H1 (cell line): Measurements from ENCODE around the gene MLPH. TPM values are rescaled to one million over a fixed set of nuclear protein-coding genes. Genes with fewer than 3 reads are reported as not detected.

Experiments
- CTCF ChIA-PET: fragments of 300-600 bp; sonication (Branson Sonifier 250); formaldehyde crosslinking; loops from one replicate; lab custom pipeline; 2021; ENCODE audit not compliant: partially characterized antibody; lab: Charles Lee
- POLR2A ChIA-PET: fragments of 300-600 bp; sonication (Branson Sonifier 250); formaldehyde crosslinking; loops from one replicate; lab custom pipeline; 2021; ENCODE audit warnings: inconsistent platforms; ENCODE audit not compliant: partially characterized antibody; lab: Charles Lee
- DNase-seq, 2 experiments: peaks; one replicate each; pipeline versions ENCODE4 v3.0.0 to v3.0.0-alpha.2; 2010 to 2022; ENCODE audit warnings: low spot score in 2 of 2, low read depth in 1 of 2, mixed read lengths in 1 of 2
- FAIRE-seq: peaks from 2 replicates; lab custom pipeline; 2011; peaks lifted over from hg19 to GRCh38; lab: Jason Lieb, UNC
- H2AFZ ChIP-seq: 2 replicates; pipeline ENCODE4 v1.8.1; 2012; ENCODE audit warnings: low read length, inconsistent platforms
- H2AK5ac ChIP-seq: 2 replicates; pipeline ENCODE4 v1.6.1; 2013; ENCODE audit warnings: low read depth, low read length
- H2BK120ac ChIP-seq: replicated peaks from 2 replicates; pipeline ENCODE3; 2013; ENCODE audit warnings: low read depth, low read length, inconsistent platforms
- H2BK12ac ChIP-seq: 2 replicates; pipeline ENCODE4 v1.6.1; 2013; ENCODE audit warnings: low read depth, low read length
- H2BK15ac ChIP-seq: 2 replicates; pipeline ENCODE4 v1.6.1; 2013; ENCODE audit warnings: low read length
- H2BK20ac ChIP-seq: 2 replicates; pipeline ENCODE4 v1.6.1; 2013; ENCODE audit warnings: low read length
- H2BK5ac ChIP-seq: 2 replicates; pipeline ENCODE4 v1.6.1; 2013; ENCODE audit warnings: low read depth, low read length
- H3K14ac ChIP-seq: 2 replicates; pipeline ENCODE4 v1.6.1; 2013; ENCODE audit warnings: inconsistent platforms; ENCODE audit not compliant: insufficient read length
- H3K18ac ChIP-seq: 2 replicates; pipeline ENCODE4 v1.6.1; 2013; ENCODE audit warnings: low read length; ENCODE audit errors: extremely low read depth
- H3K23ac ChIP-seq: 2 replicates; pipeline ENCODE4 v1.6.1; 2013; ENCODE audit warnings: inconsistent platforms; ENCODE audit not compliant: insufficient read length
- H3K23me2 ChIP-seq: 2 replicates; pipeline ENCODE4 v1.6.1; 2013; ENCODE audit warnings: low read depth, low read length
- H3K27ac ChIP-seq: 2 replicates; pipeline ENCODE4 v1.6.1; 2011; ENCODE audit warnings: low read depth, low read length, inconsistent platforms
- H3K27me3 ChIP-seq, 4 experiments: replicated peaks in 1 of 4; 1 replicate in 1 of 4; 2 replicates in 3 of 4; pipeline versions ENCODE4 v1.6.1 to v1.8.1; 2011 to 2013; ENCODE audit warnings: low read length in 3 of 4, mild to moderate bottlenecking in 3 of 4, inconsistent platforms in 2 of 4, mixed read lengths in 2 of 4, moderate library complexity in 1 of 4; ENCODE audit not compliant: control insufficient read depth in 3 of 4, insufficient read depth in 3 of 4; ENCODE audit errors: extremely low read depth in 1 of 4
- H3K36me3 ChIP-seq, 4 experiments: 2 replicates each; pipeline versions ENCODE4 v1.6.1 to v1.8.1; 2011 to 2013; ENCODE audit warnings: mild to moderate bottlenecking in 4 of 4, low read length in 3 of 4, moderate library complexity in 2 of 4, control low read depth in 1 of 4, inconsistent platforms in 1 of 4; ENCODE audit not compliant: insufficient read depth in 4 of 4, control insufficient read depth in 2 of 4
- H3K4ac ChIP-seq: replicated peaks from 2 replicates; pipeline ENCODE3; 2013; ENCODE audit warnings: low read length, low read depth, mixed read lengths, inconsistent platforms; ENCODE audit not compliant: insufficient read length
- H3K4me1 ChIP-seq, 4 experiments: replicated peaks in 1 of 4; 1 replicate in 1 of 4; 2 replicates in 3 of 4; pipeline versions ENCODE4 v1.6.1 to v1.8.1; 2011 to 2013; ENCODE audit warnings: low read length in 3 of 4, inconsistent platforms in 2 of 4, mixed read lengths in 1 of 4; ENCODE audit not compliant: insufficient read depth in 4 of 4, control insufficient read depth in 3 of 4
- H3K4me2 ChIP-seq, 2 experiments: 2 replicates each; pipeline versions ENCODE4 v1.6.1 to v1.8.1; 2011 to 2013; ENCODE audit warnings: low read depth in 2 of 2, low read length in 2 of 2, control low read depth in 1 of 2, inconsistent platforms in 1 of 2, mild to moderate bottlenecking in 1 of 2; ENCODE audit not compliant: insufficient read depth in 1 of 2
- H3K4me3 ChIP-seq, 4 experiments: fragments of 200-600, 300-600 bp in 1 of 4; sonication (generic), shearing (Covaris generic), sonication (Bioruptor Twin) in 1 of 4; 2 replicates each; pipeline versions ENCODE4 v1.5.1 to v1.8.1; 2011 to 2016; ENCODE audit warnings: low read length in 4 of 4, low read depth in 3 of 4, control low read depth in 2 of 4, inconsistent platforms in 2 of 4, mild to moderate bottlenecking in 2 of 4, mixed read lengths in 1 of 4, moderate library complexity in 1 of 4; ENCODE audit not compliant: insufficient read depth in 2 of 4; ENCODE audit errors: extremely low read depth in 1 of 4
- H3K56ac ChIP-seq: replicated peaks from 2 replicates; pipeline ENCODE3; 2013; ENCODE audit warnings: low read depth, mild to moderate bottlenecking, mixed read lengths, low read length, inconsistent platforms; ENCODE audit not compliant: insufficient read length
- H3K79me1 ChIP-seq: 2 replicates; pipeline ENCODE4 v1.6.1; 2013; ENCODE audit warnings: low read depth, low read length, control low read depth
- H3K79me2 ChIP-seq, 2 experiments: 2 replicates each; pipeline versions ENCODE4 v1.6.1 to v1.8.1; 2012 to 2013; ENCODE audit warnings: low read length in 2 of 2, mild to moderate bottlenecking in 2 of 2, inconsistent platforms in 1 of 2; ENCODE audit not compliant: insufficient read depth in 2 of 2, control insufficient read depth in 1 of 2
- H3K9ac ChIP-seq, 4 experiments: replicated peaks in 1 of 4; 1 replicate in 1 of 4; 2 replicates in 3 of 4; pipeline versions ENCODE4 v1.6.1 to v1.8.1; 2011 to 2013; ENCODE audit warnings: low read depth in 3 of 4, low read length in 3 of 4, control low read depth in 2 of 4, mild to moderate bottlenecking in 2 of 4, moderate library complexity in 2 of 4, inconsistent platforms in 1 of 4; ENCODE audit errors: extremely low read depth in 1 of 4
- H3K9me3 ChIP-seq, 2 experiments: 2 replicates each; pipeline versions ENCODE4 v1.6.1 to v1.8.1; 2012 to 2013; ENCODE audit warnings: mild to moderate bottlenecking in 2 of 2, moderate library complexity in 2 of 2, control low read depth in 1 of 2, inconsistent platforms in 1 of 2, low read depth in 1 of 2, low read length in 1 of 2, mixed read lengths in 1 of 2; ENCODE audit not compliant: insufficient read depth in 2 of 2
- H4K20me1 ChIP-seq, 2 experiments: replicated peaks in 1 of 2; 2 replicates each; pipeline versions ENCODE3 to v1.8.1; 2011 to 2013; ENCODE audit warnings: inconsistent platforms in 2 of 2, low read length in 2 of 2, mild to moderate bottlenecking in 1 of 2; ENCODE audit not compliant: insufficient read depth in 2 of 2, control insufficient read depth in 1 of 2
- H4K5ac ChIP-seq: 2 replicates; pipeline ENCODE4 v1.6.1; 2013; ENCODE audit warnings: low read length, low read depth, mixed read lengths, inconsistent platforms; ENCODE audit not compliant: insufficient read length
- H4K8ac ChIP-seq: 2 replicates; pipeline ENCODE4 v1.8.0; 2013; ENCODE audit warnings: mild to moderate bottlenecking, moderate library complexity, low read length, inconsistent platforms; ENCODE audit not compliant: insufficient read depth; ENCODE audit errors: extremely low read depth
- H4K91ac ChIP-seq: replicated peaks from 2 replicates; pipeline ENCODE3; 2013; ENCODE audit warnings: low read length, mixed read lengths, inconsistent platforms; ENCODE audit not compliant: insufficient read length
- ASH2L ChIP-seq: fragments of 200-600, 300-600 bp; sonication (generic); IDR thresholded peaks from one replicate; pipeline ENCODE4 v1.7.1; 2017; ENCODE audit warnings: low read length
- BCL11A ChIP-seq, 2 experiments: IDR thresholded peaks; one replicate each; pipeline ENCODE4 v1.6.1; 2011; ENCODE audit warnings: low read depth in 2 of 2, low read length in 2 of 2, mild to moderate bottlenecking in 2 of 2
- CBX8 ChIP-seq: fragments of 300-800, 300-1000 bp; sonication (generic); IDR thresholded peaks from 2 replicates; pipeline ENCODE4 v1.7.1; 2016; ENCODE audit warnings: low read depth, low read length, borderline replicate concordance
- CHD1 ChIP-seq: IDR thresholded peaks from 2 replicates; pipeline ENCODE4 v1.6.1; 2012; ENCODE audit warnings: low read depth, low read length, improper control_type of control experiment
- HDAC6 ChIP-seq: IDR thresholded peaks from one replicate; pipeline ENCODE4 v1.7.1; 2012; ENCODE audit warnings: low read depth, mild to moderate bottlenecking, inconsistent platforms, low read length, moderate library complexity
- NRF1 ChIP-seq: IDR thresholded peaks from 2 replicates; pipeline ENCODE4 v1.6.1; 2011; ENCODE audit warnings: mild to moderate bottlenecking, low read depth, low read length, improper control_type of control experiment
- POLR2AphosphoS5 ChIP-seq: IDR thresholded peaks from 2 replicates; pipeline ENCODE4 v1.6.1; 2011; ENCODE audit warnings: low read depth, low read length
- SP2 ChIP-seq: IDR thresholded peaks from 2 replicates; pipeline ENCODE4 v1.6.1; 2012; ENCODE audit warnings: mild to moderate bottlenecking, low read length, inconsistent platforms
- SP4 ChIP-seq: IDR thresholded peaks from 2 replicates; pipeline ENCODE4 v1.6.1; 2012; ENCODE audit warnings: low read length, inconsistent platforms
- TEAD4 ChIP-seq: IDR thresholded peaks from 2 replicates; pipeline ENCODE4 v1.6.1; 2012; ENCODE audit warnings: low read depth, low read length, inconsistent platforms, mixed read lengths
- ZNF274 ChIP-seq: IDR thresholded peaks from 2 replicates; pipeline ENCODE4 v1.7.0; 2012; ENCODE audit warnings: low read length, borderline replicate concordance; ENCODE audit errors: extremely low read depth
- WGBS, 2 experiments: shearing (Covaris generic) in 1 of 2; methylation state at CpG; one replicate each; pipeline versions ENCODE4 v1.1.6 to v1.1.7; 2013 to 2015; ENCODE audit warnings: low lambda C conversion rate in 2 of 2, mixed read lengths in 2 of 2, inconsistent platforms in 1 of 2, low coverage in 1 of 2, missing lambda C conversion rate in 1 of 2; ENCODE audit not compliant: insufficient replicate concordance in 2 of 2, insufficient coverage in 1 of 2, insufficient read length in 1 of 2; ENCODE audit errors: extremely low coverage in 1 of 2, missing lambda C conversion rate in 1 of 2; 5-methylcytosine and 5-hydroxymethylcytosine counted together
- polyA plus RNA-seq, 7 experiments: library from polyadenylated mRNA; depleted of rRNA in 3 of 7; stranded (reverse) in 5 of 7; unstranded in 2 of 7; fragments of >200 nt in 5 of 7; fragments of 200-250 nt in 2 of 7; gene quantifications; 1 replicate in 5 of 7; 2 replicates in 1 of 7; 4 replicates in 1 of 7; pipeline versions ENCODE4 v1.2.1 to v1.2.3, GENCODE V29; 2011 to 2013; ENCODE audit warnings: missing spikeins in 2 of 7, mixed read lengths in 2 of 7
- total RNA-seq: library from RNA; stranded (reverse); fragmentation: NEBNext Ultra II Directional; extraction: Animal tissue kit (Norgen Biotek cat#: 25700); gene quantifications from 2 replicates; pipeline ENCODE4 v1.2.1, GENCODE V29; 2021
- TF ChIP-seq, protein P1 (sequence below): IDR thresholded peaks from 2 replicates; pipeline ENCODE4 v1.6.1; 2011; ENCODE audit warnings: low read depth, mild to moderate bottlenecking, low read length; ENCODE audit not compliant: insufficient read depth
- TF ChIP-seq, protein P2 (sequence below): IDR thresholded peaks from 2 replicates; pipeline ENCODE4 v1.6.1; 2011; ENCODE audit warnings: low read length, improper control_type of control experiment

Gene MLPH
- total and polyA plus RNA-seq, 2 of the 8 experiments (the other 6 are each of a cell fraction or from before 2014, with no cell fraction given), result 12.7 to 17.0 TPM

DNA sequence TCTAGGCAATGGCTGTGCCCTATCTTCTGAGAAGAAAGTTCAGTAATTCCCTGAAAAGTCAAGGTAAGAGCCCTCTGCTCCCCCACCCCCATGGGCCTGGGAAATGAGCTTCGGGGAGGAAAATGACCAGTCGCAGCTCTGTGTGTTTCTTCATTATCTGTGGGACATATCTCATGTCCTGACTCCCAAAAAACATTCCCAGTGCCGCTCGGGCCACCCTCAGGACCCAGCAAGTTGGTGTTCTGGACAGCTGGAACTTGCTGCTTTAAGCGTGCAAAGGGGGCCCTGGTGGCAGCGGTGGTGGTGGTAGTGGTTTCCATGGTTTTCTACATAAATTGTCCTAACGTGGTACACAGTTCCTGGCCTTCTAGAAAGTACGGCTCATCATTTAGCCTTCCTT lies 62.2 kb downstream of the MLPH start:
- no peak for FAIRE-seq
- TF ChIP-seq ZNF274 (no peak), HDAC6 (no peak), CHD1 (no peak), SP4 (no peak), SP2 (no peak), CBX8 (no peak), ASH2L (no peak), TEAD4 (no peak), POLR2AphosphoS5 (no peak), BCL11A (IDR thresholded peaks at IDR 0.05; ENCODE audit: low read depth in 2 of 2, low read length in 2 of 2) (no peak), NRF1 (no peak)
- TF ChIP-seq, protein P1, sequence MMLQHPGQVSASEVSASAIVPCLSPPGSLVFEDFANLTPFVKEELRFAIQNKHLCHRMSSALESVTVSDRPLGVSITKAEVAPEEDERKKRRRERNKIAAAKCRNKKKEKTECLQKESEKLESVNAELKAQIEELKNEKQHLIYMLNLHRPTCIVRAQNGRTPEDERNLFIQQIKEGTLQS, result no peak
- TF ChIP-seq, protein P2, sequence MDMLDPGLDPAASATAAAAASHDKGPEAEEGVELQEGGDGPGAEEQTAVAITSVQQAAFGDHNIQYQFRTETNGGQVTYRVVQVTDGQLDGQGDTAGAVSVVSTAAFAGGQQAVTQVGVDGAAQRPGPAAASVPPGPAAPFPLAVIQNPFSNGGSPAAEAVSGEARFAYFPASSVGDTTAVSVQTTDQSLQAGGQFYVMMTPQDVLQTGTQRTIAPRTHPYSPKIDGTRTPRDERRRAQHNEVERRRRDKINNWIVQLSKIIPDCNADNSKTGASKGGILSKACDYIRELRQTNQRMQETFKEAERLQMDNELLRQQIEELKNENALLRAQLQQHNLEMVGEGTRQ, result no peak

More for the DNA sequence above, 62.2 kb downstream of the MLPH start:
- H3K4me1 ChIP-seq, result no peaks in the 10 kb centered on the region
- H3K4me2 ChIP-seq, result no peak overlapping the region
- 87% methylated on average over 8 of the region's 8 CpGs; no CpG with 5 or more reads in 1 of the 2 experiments for WGBS, 2 experiments
- H3K36me3 ChIP-seq, result peaks cover 2 to 20% (median 9%) of the 10 kb centered on the region in 4 experiments; a peak in 6 of 8 replicates
- H2AK5ac ChIP-seq, result no peak overlapping the region
- no peak overlapping the region for H4K8ac ChIP-seq
- no peaks in the 10 kb centered on the region; the same call in 1 of the 2 replicates for H3K79me1 ChIP-seq
- H3K9me3 ChIP-seq, result peaks cover 9 to 11% of the 10 kb centered on the region in 2 experiments; a peak in 2 of 4 replicates
- H3K4ac ChIP-seq, result no peak overlapping the region
- no peak overlapping the region for H2BK120ac ChIP-seq
- H2AFZ ChIP-seq, result no peak overlapping the region
- no peak overlapping the region for H3K14ac ChIP-seq
- no peaks in the 10 kb centered on the region; a peak in 1 of 7 replicates for H3K27me3 ChIP-seq
- H3K27ac ChIP-seq, result no peak overlapping the region
- POLR2A ChIA-PET, result interaction anchor here (0.9 to 1.3 kb wide), 3 partner anchors 9 to 74 kb away, joined by 3 read pairs; no protein-coding TSS in a partner anchor
- H4K91ac ChIP-seq, result no peak overlapping the region
- H3K18ac ChIP-seq, result no peak overlapping the region
- no peak overlapping the region for H3K56ac ChIP-seq
- H2BK5ac ChIP-seq, result no peak overlapping the region
- no peak overlapping the region for H4K5ac ChIP-seq
- H3K79me2 ChIP-seq, result no peaks in the 10 kb centered on the region
- H3K23me2 ChIP-seq, result no peaks in the 10 kb centered on the region
- H3K9ac ChIP-seq, result no peak overlapping the region
- no peak overlapping the region for H2BK12ac ChIP-seq
- no peaks in the 10 kb centered on the region for H4K20me1 ChIP-seq
- H2BK15ac ChIP-seq, result no peak overlapping the region
- H3K23ac ChIP-seq, result no peak overlapping the region
- DNase-seq, result no peak
- CTCF ChIA-PET, result interaction anchor here (0.9 to 5.5 kb wide), 10 partner anchors 8 to 128 kb away, joined by 3 to 32 read pairs (median 6); partner anchors contain the start of gene PRLH
- no peak overlapping the region for H3K4me3 ChIP-seq
- H2BK20ac ChIP-seq, result no peak overlapping the region
